GM12878 (cell line): ENCODE data around the gene CRIM1. TPM values are rescaled to one million over a fixed set of nuclear protein-coding genes. Genes with fewer than 3 reads are reported as not detected.

ENCODE experiments used
- ATAC-seq: fragments of 200-7000 bp; cut with Tn5 transposase; 3 replicates; pipeline ENCODE4 v1.9.1; 2020; ENCODE audit warnings: mild to moderate bottlenecking, moderate library complexity
- BruUV-seq: library from RNA; stranded (reverse); fragments of 400-500 nt; replicated peaks from 2 replicates; lab custom pipeline; 2021; lab: Mats Ljungman, UMichigan
- CTCF ChIA-PET: fragments of 300-600 bp; sonication (Branson Sonifier 250); formaldehyde crosslinking; extraction: SDS; loops from one replicate; lab custom pipeline; 2021; ENCODE audit warnings: inconsistent platforms; lab: Yijun Ruan, JAX
- POLR2A ChIA-PET: fragments of 350-600 bp; formaldehyde crosslinking; extraction: SDS; loops from one replicate; lab custom pipeline; 2021; ENCODE audit warnings: inconsistent platforms; lab: Charles Lee
- RAD21 ChIA-PET: fragments of 300-600 bp; sonication (Branson Sonifier 250); formaldehyde crosslinking; loops from one replicate; lab custom pipeline; 2023; ENCODE audit warnings: antibody characterized with exemption; ENCODE audit not compliant: unreplicated experiment; lab: Charles Lee
- SMC1A ChIA-PET: fragments of 300-600 bp; sonication (Branson Sonifier 250); formaldehyde crosslinking; loops from one replicate; lab custom pipeline; 2023; ENCODE audit not compliant: unreplicated experiment, uncharacterized antibody; lab: Charles Lee
- DNase-seq: peaks from one replicate; pipeline ENCODE4 v3.0.0-alpha.2; 2011; ENCODE audit warnings: low read depth, low spot score
- FAIRE-seq: peaks from 3 replicates; lab custom pipeline; 2011; peaks lifted over from hg19 to GRCh38; lab: Jason Lieb, UNC
- H2AFZ ChIP-seq: 2 replicates; pipeline ENCODE4 v1.6.0; 2011; ENCODE audit warnings: low read depth, low read length, control low read depth; ENCODE audit not compliant: control insufficient read depth
- H3K27ac ChIP-seq: 2 replicates; pipeline ENCODE4 v1.5.1; 2011; ENCODE audit warnings: control low read depth; ENCODE audit not compliant: control insufficient read depth, insufficient read depth
- H3K27me3 ChIP-seq, 2 experiments: replicated peaks in 1 of 2; 2 replicates each; pipeline versions ENCODE4 v1.6.0 to v1.6.1; 2011; ENCODE audit warnings: low read length in 1 of 2; ENCODE audit not compliant: control insufficient read depth in 2 of 2, insufficient read depth in 2 of 2
- H3K36me3 ChIP-seq, 2 experiments: 2 replicates each; pipeline ENCODE4 v1.5.1; 2011; ENCODE audit warnings: low read length in 1 of 2; ENCODE audit not compliant: control insufficient read depth in 2 of 2, insufficient read depth in 2 of 2
- H3K4me1 ChIP-seq: 2 replicates; pipeline ENCODE4 v1.6.1; 2011; ENCODE audit warnings: mild to moderate bottlenecking, low read length, moderate library complexity, mixed read lengths; ENCODE audit not compliant: control insufficient read depth, insufficient read depth
- H3K4me2 ChIP-seq: 2 replicates; pipeline ENCODE4 v1.6.0; 2011; ENCODE audit warnings: control low read depth; ENCODE audit not compliant: control insufficient read depth, insufficient read depth
- H3K4me3 ChIP-seq: fragments of 200-600 bp; sonication (generic); 2 replicates; pipeline ENCODE4 v1.5.1; 2016
- H3K79me2 ChIP-seq: 2 replicates; pipeline ENCODE4 v1.6.0; 2011; ENCODE audit warnings: low read length; ENCODE audit not compliant: control insufficient read depth, insufficient read depth
- H3K9ac ChIP-seq: 2 replicates; pipeline ENCODE4 v1.8.0; 2011; ENCODE audit warnings: low read length, control low read depth, mixed read lengths; ENCODE audit not compliant: control insufficient read depth, insufficient read depth
- H3K9me3 ChIP-seq: replicated peaks from 3 replicates; pipeline ENCODE4 v1.5.1; 2011; ENCODE audit warnings: mild to moderate bottlenecking, low read length; ENCODE audit not compliant: control insufficient read depth, insufficient read depth
- H4K20me1 ChIP-seq: 2 replicates; pipeline ENCODE4 v1.6.0; 2011; ENCODE audit not compliant: control insufficient read depth, insufficient read depth
- ATF2 ChIP-seq: IDR thresholded peaks from 2 replicates; pipeline ENCODE4 v1.6.1; 2012; ENCODE audit warnings: low read length, inconsistent platforms
- CEBPB ChIP-seq, 2 experiments: fragments of 150-350 bp in 1 of 2; IDR thresholded peaks; 2 replicates each; pipeline ENCODE4 v1.6.1; 2012 to 2014; ENCODE audit warnings: low read depth in 2 of 2, low read length in 2 of 2, borderline replicate concordance in 1 of 2, inconsistent platforms in 1 of 2
- CUX1 ChIP-seq: IDR thresholded peaks from 2 replicates; pipeline ENCODE4 v1.6.1; 2012; ENCODE audit warnings: improper control_type of control experiment, low read depth, low read length; ENCODE audit not compliant: insufficient replicate concordance
- IKZF1 ChIP-seq: fragments of 450-650 bp; conservative IDR thresholded peaks from 2 replicates; pipeline ENCODE4 v1.6.1; 2017; ENCODE audit warnings: antibody characterized with exemption, mild to moderate bottlenecking
- IRF5 ChIP-seq: fragments of 450-650 bp; IDR thresholded peaks from 2 replicates; pipeline ENCODE4 v1.6.1; 2017; ENCODE audit warnings: borderline replicate concordance
- KLF5 ChIP-seq: fragments of 450-650 bp; IDR thresholded peaks from 2 replicates; pipeline ENCODE4 v1.6.1; 2014; ENCODE audit warnings: mild to moderate bottlenecking; ENCODE audit not compliant: partially characterized antibody
- MTA3 ChIP-seq: IDR thresholded peaks from 2 replicates; pipeline ENCODE4 v1.6.1; 2012; ENCODE audit warnings: low read length, inconsistent platforms, borderline replicate concordance
- SKIL ChIP-seq: fragments of 450-650 bp; IDR thresholded peaks from 2 replicates; pipeline ENCODE4 v1.6.1; 2017; ENCODE audit warnings: mild to moderate bottlenecking, low read depth, inconsistent platforms; ENCODE audit not compliant: poor library complexity, severe bottlenecking
- SUZ12 ChIP-seq: fragments of 200-600 bp; sonication (generic); IDR thresholded peaks from one replicate; pipeline ENCODE4 v1.6.1; 2018; ENCODE audit warnings: antibody characterized with exemption, mild to moderate bottlenecking; ENCODE audit not compliant: unreplicated experiment
- TCF12 ChIP-seq: IDR thresholded peaks from 2 replicates; pipeline ENCODE4 v1.6.1; 2011; ENCODE audit warnings: low read depth, mild to moderate bottlenecking, low read length
- ZBTB33 ChIP-seq: fragments of 450-650 bp; IDR thresholded peaks from 2 replicates; pipeline ENCODE4 v1.6.1; 2017; ENCODE audit warnings: mild to moderate bottlenecking
- ZNF622 ChIP-seq: fragments of 450-650 bp; IDR thresholded peaks from 2 replicates; pipeline ENCODE4 v1.6.1; 2017; ENCODE audit warnings: mild to moderate bottlenecking, inconsistent platforms
- in situ Hi-C: fragments of 300-500 bp; cut with MboI; formaldehyde crosslinking; loops from 9 replicates; pipeline ENCODE4 v1.14.3; 2018; ENCODE audit warnings: mixed read lengths
- intact Hi-C: fragments of 100-400 bp; cut with micrococcal nuclease; formaldehyde crosslinking; loops from one replicate; pipeline ENCODE4 v1.14.2; 2022; ENCODE audit not compliant: unreplicated experiment
- polyA plus RNA-seq, 11 experiments: library from polyadenylated mRNA; depleted of rRNA in 4 of 11; unstranded in 6 of 11; stranded (reverse) in 5 of 11; fragments of >200 nt; fragmentation: Nextera tagmentation in 4 of 11; fragmentation: Illumina TruSeq in 1 of 11; extraction: Ambion mirVana in 4 of 11; extraction: Trizol in 1 of 11; gene quantifications; 1 replicate in 1 of 11; 2 replicates in 10 of 11; pipeline versions ENCODE4 v1.2.1 to v1.2.3, GENCODE V29; 2011 to 2016; ENCODE audit warnings: inconsistent platforms in 2 of 11, missing spikeins in 2 of 11, low read depth in 1 of 11
- total RNA-seq, 4 experiments: library from RNA; depleted of rRNA in 3 of 4; stranded (reverse); fragments of >200 nt in 3 of 4; fragmentation: Illumina TruSeq in 1 of 4; extraction: Trizol in 1 of 4; gene quantifications; 2 replicates each; pipeline versions ENCODE4 v1.2.1 to v1.2.3, GENCODE V29; 2013 to 2021

Gene CRIM1
- total and polyA plus RNA-seq, 10 of the 15 experiments (the other 5 are each of a cell fraction or from before 2014, with no cell fraction given), result 0.42 to 7.4 (median 3.1) TPM

GRCh38 chr2:36493306-36493705 is 137.7 kb downstream of the CRIM1 start:
- Histone ChIP-seq H3K36me3 (no peaks in the 10 kb centered on the region), H3K9ac (no peak overlapping the region), H3K9me3 (no peaks in the 10 kb centered on the region), H3K4me1 (no peaks in the 10 kb centered on the region), H3K27me3 (no peaks in the 10 kb centered on the region), H3K4me2 (no peak overlapping the region), H2AFZ (no peak overlapping the region), H3K79me2 (no peaks in the 10 kb centered on the region), H3K4me3 (no peak overlapping the region), H3K27ac (no peak overlapping the region), H4K20me1 (no peaks in the 10 kb centered on the region)
- ATAC-seq, result no peak
- intact Hi-C loops (no loop called here), in situ Hi-C loops (no loop called here)
- no peak for FAIRE-seq
- RAD21 ChIA-PET, result no interaction called here
- POLR2A ChIA-PET, result no interaction called here
- DNase-seq, result no peak
- CTCF ChIA-PET, result interaction anchor here (1.2 kb wide), 1 partner anchor 141 kb away, joined by 3 read pairs; no protein-coding TSS in a partner anchor
- SMC1A ChIA-PET, result interaction anchor here (0.6 to 1.6 kb wide), 2 partner anchors 37 to 721 kb away, joined by 3 to 7 read pairs; no protein-coding TSS in a partner anchor
- no TSS peak for BruUV-seq
- TF ChIP-seq ATF2 (no peak), IKZF1 (no peak), KLF5 (no peak), CUX1 (no peak), TCF12 (no peak), ZNF622 (no peak), SUZ12 (no peak), MTA3 (no peak), IRF5 (no peak), CEBPB (IDR thresholded peaks at IDR 0.05; ENCODE audit: borderline replicate concordance in 1 of 2, low read depth in 2 of 2, low read length in 2 of 2) (no peak), ZBTB33 (no peak), SKIL (no peak)
